Thyroid gland (tissue), 4 donors: ENCODE measurements around the gene RHNO1. TPM values are rescaled to one million over a fixed set of nuclear protein-coding genes. Genes with fewer than 3 reads are reported as not detected.
A peak's percentile ranks its signal among the peaks of the same experiment; 100 is the strongest.

ENCODE experiments used
- DNase-seq, 2 donors: peaks; one replicate each; pipeline ENCODE4 v3.0.0-alpha.2; 2019
- H3K27ac ChIP-seq, 3 donors: fragments of 200-600 bp; sonication (generic); 1 replicate in 2 of 3; 2 replicates in 1 of 3; pipeline ENCODE4 v1.5.1; 2016 to 2019; ENCODE audit warnings: mild to moderate bottlenecking in 1 of 3, moderate library complexity in 1 of 3
- H3K27me3 ChIP-seq: fragments of 200-600 bp; sonication (generic); one replicate; pipeline ENCODE4 v1.5.1; 2019
- H3K36me3 ChIP-seq, 2 donors: fragments of 200-600 bp; sonication (generic); one replicate each; pipeline ENCODE4 v1.5.1; 2016 to 2019
- H3K4me1 ChIP-seq, 2 donors: fragments of 200-600 bp; sonication (generic); one replicate each; pipeline ENCODE4 v1.5.1; 2017 to 2019
- H3K4me3 ChIP-seq, 3 donors: fragments of 200-600 bp; sonication (generic); replicated peaks in 1 of 3; 1 replicate in 2 of 3; 2 replicates in 1 of 3; pipeline ENCODE4 v1.5.1; 2016; ENCODE audit warnings: mild to moderate bottlenecking in 1 of 3
- H3K9me3 ChIP-seq: fragments of 200-600 bp; sonication (generic); one replicate; pipeline ENCODE4 v1.5.1; 2017
- POLR2A ChIP-seq, 2 donors: fragments of 450-650 bp; IDR thresholded peaks; one replicate each; pipeline ENCODE4 v1.6.1; 2017; ENCODE audit warnings: antibody characterized with exemption in 2 of 2, mild to moderate bottlenecking in 2 of 2, moderate library complexity in 1 of 2
- WGBS, 2 donors: methylation state at CpG; one replicate each; pipeline ENCODE4 v1.1.5; 2017; 5-methylcytosine and 5-hydroxymethylcytosine counted together
- intact Hi-C: fragments of 100-400 bp; cut with DNase I; formaldehyde crosslinking; loops from one replicate; pipeline ENCODE4 v1.15.1; 2023
- total RNA-seq, 4 donors: library from RNA; depleted of rRNA; stranded (reverse); fragments of >200 nt; gene quantifications; one replicate each; pipeline ENCODE4 v1.2.3, GENCODE V29; 2016
- TF ChIP-seq, protein P1 (sequence below), 6 experiments: fragments of 200-600 bp in 3 of 6; fragments of 450-650 bp in 3 of 6; sonication (generic) in 3 of 6; IDR thresholded peaks; one replicate each; pipeline ENCODE4 v1.5.1; 2016 to 2019; ENCODE audit warnings: antibody characterized with exemption in 6 of 6, mild to moderate bottlenecking in 2 of 6, inconsistent platforms in 1 of 6, moderate library complexity in 1 of 6

Gene RHNO1
- total RNA-seq, 4 donors from 2014 or later: 14.3 to 22.2 (median 17.5) TPM

DNA sequence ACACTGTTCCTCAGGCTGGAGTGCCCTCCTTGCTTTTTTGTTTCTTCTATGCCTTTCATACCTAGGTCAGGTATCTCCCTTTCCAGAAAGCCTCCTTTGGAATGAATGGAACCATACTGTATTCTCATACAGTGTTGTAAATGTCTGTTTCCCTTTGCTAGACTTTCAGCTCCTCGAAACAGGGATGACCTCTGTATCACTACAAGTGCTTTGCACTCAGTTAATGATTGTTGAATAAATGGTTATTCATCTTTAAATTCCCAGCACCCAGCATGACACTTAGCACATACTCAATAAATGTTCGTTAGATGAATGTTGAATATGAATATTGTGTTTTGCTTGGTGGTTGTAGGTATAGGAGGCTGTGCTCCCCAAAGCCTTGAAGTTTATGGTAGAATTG lies 7.8 kb downstream of the RHNO1 start:
- Histone ChIP-seq H3K4me1 (no peaks in the 10 kb centered on the region), H3K27ac (no peak overlapping the region), H3K36me3 (peaks cover 0 to 3% of the 10 kb centered on the region in 2 donors), H3K4me3 (no peak overlapping the region), H3K9me3 (no peaks in the 10 kb centered on the region), H3K27me3 (no peaks in the 10 kb centered on the region)
- no peak for TF ChIP-seq POLR2A (IDR thresholded peaks at IDR 0.05)
- TF ChIP-seq, protein P1, sequence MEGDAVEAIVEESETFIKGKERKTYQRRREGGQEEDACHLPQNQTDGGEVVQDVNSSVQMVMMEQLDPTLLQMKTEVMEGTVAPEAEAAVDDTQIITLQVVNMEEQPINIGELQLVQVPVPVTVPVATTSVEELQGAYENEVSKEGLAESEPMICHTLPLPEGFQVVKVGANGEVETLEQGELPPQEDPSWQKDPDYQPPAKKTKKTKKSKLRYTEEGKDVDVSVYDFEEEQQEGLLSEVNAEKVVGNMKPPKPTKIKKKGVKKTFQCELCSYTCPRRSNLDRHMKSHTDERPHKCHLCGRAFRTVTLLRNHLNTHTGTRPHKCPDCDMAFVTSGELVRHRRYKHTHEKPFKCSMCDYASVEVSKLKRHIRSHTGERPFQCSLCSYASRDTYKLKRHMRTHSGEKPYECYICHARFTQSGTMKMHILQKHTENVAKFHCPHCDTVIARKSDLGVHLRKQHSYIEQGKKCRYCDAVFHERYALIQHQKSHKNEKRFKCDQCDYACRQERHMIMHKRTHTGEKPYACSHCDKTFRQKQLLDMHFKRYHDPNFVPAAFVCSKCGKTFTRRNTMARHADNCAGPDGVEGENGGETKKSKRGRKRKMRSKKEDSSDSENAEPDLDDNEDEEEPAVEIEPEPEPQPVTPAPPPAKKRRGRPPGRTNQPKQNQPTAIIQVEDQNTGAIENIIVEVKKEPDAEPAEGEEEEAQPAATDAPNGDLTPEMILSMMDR (IDR thresholded peaks at IDR 0.05): no peak
- intact Hi-C loops: loop anchor here (5.0 to 10.0 kb wide), 2 partner anchors 57 to 160 kb away; no protein-coding TSS in a partner anchor
- DNase-seq: no peak
- 91 to 92% methylated on average over 2 of the region's 2 CpGs for WGBS, 2 donors

DNA sequence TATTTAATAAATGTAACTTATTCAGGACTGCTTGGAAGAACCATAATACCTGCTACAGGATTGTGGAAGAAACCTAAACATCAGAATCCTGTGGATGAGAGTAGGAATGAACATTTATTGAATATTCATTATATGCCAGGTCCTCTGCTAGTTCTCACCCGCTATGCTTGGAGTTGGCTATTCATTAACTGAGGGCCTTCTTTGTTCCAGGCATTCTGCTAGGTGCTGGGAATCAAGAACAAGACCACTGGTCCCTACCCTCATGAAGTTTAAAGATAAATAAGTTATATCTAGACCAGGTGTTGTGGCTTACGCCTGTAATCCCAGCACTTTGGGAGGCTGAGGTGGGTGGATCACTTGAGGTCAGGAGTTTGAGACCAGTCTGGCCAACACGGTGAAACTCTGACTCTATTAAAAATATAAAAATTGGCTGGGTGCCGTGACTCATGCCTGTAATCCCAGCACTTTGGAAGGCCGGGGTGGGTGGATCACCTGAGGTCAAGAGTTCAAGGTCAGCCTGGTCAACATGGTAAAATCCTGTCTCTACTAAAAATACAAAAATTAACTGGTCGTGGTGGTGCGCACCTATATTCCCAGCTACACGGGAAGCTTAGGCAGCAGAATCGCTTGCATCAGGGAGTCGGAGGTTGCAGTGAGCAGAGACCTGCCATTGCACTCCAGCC lies 9.9 kb downstream of the RHNO1 start:
- intact Hi-C loops: loop anchor here (5.0 to 10.0 kb wide), 2 partner anchors 55 to 158 kb away; no protein-coding TSS in a partner anchor
- Histone ChIP-seq H3K4me3 (no peak overlapping the region), H3K9me3 (no peaks in the 10 kb centered on the region), H3K27me3 (no peaks in the 10 kb centered on the region), H3K4me1 (peaks cover 8 to 10% of the 10 kb centered on the region in 2 donors), H3K36me3 (peaks cover 0 to 3% of the 10 kb centered on the region in 2 donors), H3K27ac (no peak overlapping the region)
- no peak for TF ChIP-seq POLR2A (IDR thresholded peaks at IDR 0.05)
- TF ChIP-seq, protein P1 (IDR thresholded peaks at IDR 0.05): no peak
- DNase-seq: no peak
- WGBS, 2 donors: 93 to 96% methylated on average over 10 of the region's 10 CpGs

DNA sequence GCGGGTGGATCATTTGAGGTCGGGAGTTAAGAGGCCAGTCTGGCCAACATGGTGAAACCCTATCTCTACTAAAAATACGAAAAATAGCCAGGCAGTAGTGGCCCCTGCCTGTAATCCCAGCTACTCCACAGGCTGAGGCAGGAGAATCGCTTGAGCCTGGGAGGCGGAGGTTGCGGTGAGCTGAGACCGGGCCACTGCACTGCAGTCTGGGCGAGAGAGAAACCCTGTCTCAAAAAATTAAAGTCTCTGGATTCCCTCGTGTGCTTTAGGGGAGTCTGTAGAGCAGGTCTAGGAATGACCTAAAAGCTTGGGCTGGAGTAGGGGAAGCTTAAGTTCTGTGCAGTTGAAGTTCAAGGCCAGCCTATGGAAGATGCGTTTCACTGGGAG lies 13.0 kb downstream of the RHNO1 start:
- Histone ChIP-seq H3K36me3 (peaks cover 0 to 3% of the 10 kb centered on the region in 2 donors), H3K4me3 (peak overlapping the region in 1 of 3 donors; percentile 53), H3K4me1 (peaks cover 11 to 20% of the 10 kb centered on the region in 2 donors), H3K27ac (peak overlapping the region in 2 of 3 donors; percentile 84 to 95), H3K9me3 (no peaks in the 10 kb centered on the region), H3K27me3 (no peaks in the 10 kb centered on the region)
- no peak for DNase-seq
- WGBS, 2 donors: 61 to 66% methylated on average over 10 of the region's 10 CpGs
- TF ChIP-seq POLR2A (IDR thresholded peaks at IDR 0.05): no peak
- TF ChIP-seq, protein P1 (IDR thresholded peaks at IDR 0.05): no peak
- intact Hi-C loops: no loop called here

DNA sequence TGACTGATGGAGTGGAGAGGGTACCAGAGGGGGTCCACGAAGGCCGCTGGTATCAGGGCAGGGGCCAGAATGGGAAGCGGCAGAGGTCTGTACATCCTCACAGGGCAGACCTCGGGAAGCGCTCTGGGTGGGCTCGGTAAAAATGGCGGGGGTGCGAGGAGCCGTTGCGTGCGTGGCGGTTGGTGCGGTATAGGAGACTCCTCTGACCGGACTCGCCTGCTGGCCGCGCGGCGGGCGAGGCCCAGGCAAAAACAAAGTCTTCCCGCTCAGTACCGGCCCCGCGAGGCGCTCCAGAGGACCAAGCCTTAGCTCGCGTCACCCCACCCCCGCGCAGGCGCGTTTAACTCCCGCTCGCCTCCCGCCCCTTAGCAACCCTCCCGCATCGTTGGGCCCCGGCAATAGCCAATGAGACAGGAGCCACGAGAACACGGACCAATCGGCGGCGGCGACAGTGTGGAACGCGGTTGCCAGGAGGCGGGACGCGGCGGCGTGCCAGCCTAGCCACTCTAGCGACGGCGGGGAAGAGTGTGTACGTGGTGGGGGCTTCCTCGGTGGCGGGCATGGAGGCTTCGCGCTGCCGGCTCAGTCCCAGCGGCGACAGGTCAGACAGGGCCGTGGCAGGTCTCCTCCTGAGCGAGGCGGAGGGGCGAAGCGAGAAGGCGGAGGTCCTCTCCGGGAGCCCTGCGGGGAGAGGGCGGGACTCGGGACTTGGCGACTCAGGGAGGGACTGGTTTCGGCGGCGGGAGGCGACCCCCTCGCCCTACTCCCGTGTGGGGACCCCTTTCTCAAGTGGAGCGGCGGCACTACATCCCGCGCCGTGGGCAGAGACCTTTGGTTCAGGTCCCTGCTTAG lies 13.6 kb downstream of the RHNO1 start, which contains the start of gene TULP3:
TULP3 (plus strand) TSS at position 504 of the 852 bp plus-strand sequence; CDS start at position 561, 57 bp downstream.
- peak; percentile 99 for DNase-seq
- Histone ChIP-seq H3K36me3 (peaks cover 0 to 3% of the 10 kb centered on the region in 2 donors), H3K4me1 (peaks cover 11 to 20% of the 10 kb centered on the region in 2 donors), H3K27me3 (no peaks in the 10 kb centered on the region), H3K4me3 (peak within 1 kb of the TSS; percentile 53 to 91 (median 88)), H3K9me3 (no peaks in the 10 kb centered on the region), H3K27ac (peak within 1 kb of the TSS; percentile 84 to 95 (median 91))
- TF ChIP-seq, protein P1 (IDR thresholded peaks at IDR 0.05): peak in 1 of 6 experiments; percentile 13
- peak; percentile 47 to 92 for TF ChIP-seq POLR2A (IDR thresholded peaks at IDR 0.05)
- intact Hi-C loops: no loop called here
- 1% methylated on average over 18 to 20 of the region's 83 CpGs for WGBS, 2 donors
